ENCODE data around the gene GRIN2C.
A peak's percentile ranks its signal among the peaks of the same experiment; 100 is the strongest.

The GRIN2C gene

DNA sequence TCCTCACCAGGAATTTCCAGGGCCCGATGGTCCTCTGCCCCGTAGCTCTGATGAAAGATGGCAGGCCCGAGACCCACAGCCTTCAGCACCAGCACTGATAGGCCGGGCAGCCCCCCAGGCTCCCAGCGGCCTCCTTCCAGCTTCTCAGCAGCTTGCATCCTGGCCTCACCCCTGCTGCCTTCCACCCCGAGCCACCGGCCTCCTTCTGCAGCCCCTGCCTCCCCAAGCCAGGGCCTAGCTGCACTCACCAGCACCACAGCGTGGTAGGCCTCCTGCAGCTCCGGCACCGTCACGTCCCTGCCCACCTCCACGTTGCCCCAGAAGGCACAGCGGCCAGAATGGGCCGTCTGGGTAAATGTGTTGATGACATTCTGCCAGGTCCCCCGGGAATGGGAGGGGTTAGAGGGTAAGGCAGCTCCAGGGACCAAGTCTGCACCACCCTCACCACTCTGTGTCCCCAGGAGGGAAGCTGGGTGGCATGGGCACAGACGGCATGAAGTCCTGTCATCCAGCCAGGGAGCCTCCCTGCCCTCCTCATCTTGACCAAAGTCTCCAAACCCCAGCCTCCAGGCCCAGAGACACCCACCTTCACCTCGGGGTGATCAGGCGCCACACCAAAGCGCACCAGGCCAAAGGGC is 6.6 kb upstream of the GRIN2C start:
- no peak overlapping the region for H3K4me3 ChIP-seq (replicated peaks; ENCODE audit: low read depth, low read length)
- H3K36me3 ChIP-seq (ENCODE audit: control insufficient read depth, insufficient read depth, low read length): peaks cover 42% of the 10 kb centered on the region
- no peak for DNase-seq (ENCODE audit: extremely low read depth, insufficient read length)
- TF ChIP-seq, protein P1, sequence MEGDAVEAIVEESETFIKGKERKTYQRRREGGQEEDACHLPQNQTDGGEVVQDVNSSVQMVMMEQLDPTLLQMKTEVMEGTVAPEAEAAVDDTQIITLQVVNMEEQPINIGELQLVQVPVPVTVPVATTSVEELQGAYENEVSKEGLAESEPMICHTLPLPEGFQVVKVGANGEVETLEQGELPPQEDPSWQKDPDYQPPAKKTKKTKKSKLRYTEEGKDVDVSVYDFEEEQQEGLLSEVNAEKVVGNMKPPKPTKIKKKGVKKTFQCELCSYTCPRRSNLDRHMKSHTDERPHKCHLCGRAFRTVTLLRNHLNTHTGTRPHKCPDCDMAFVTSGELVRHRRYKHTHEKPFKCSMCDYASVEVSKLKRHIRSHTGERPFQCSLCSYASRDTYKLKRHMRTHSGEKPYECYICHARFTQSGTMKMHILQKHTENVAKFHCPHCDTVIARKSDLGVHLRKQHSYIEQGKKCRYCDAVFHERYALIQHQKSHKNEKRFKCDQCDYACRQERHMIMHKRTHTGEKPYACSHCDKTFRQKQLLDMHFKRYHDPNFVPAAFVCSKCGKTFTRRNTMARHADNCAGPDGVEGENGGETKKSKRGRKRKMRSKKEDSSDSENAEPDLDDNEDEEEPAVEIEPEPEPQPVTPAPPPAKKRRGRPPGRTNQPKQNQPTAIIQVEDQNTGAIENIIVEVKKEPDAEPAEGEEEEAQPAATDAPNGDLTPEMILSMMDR (IDR thresholded peaks at IDR 0.05; ENCODE audit: insufficient read depth, low read length, poor library complexity, severe bottlenecking): no peak
- H3K27me3 ChIP-seq (replicated peaks; ENCODE audit: control insufficient read depth, insufficient read depth, low read length): no peaks in the 10 kb centered on the region; the same call in 1 of the 2 replicates

DNA sequence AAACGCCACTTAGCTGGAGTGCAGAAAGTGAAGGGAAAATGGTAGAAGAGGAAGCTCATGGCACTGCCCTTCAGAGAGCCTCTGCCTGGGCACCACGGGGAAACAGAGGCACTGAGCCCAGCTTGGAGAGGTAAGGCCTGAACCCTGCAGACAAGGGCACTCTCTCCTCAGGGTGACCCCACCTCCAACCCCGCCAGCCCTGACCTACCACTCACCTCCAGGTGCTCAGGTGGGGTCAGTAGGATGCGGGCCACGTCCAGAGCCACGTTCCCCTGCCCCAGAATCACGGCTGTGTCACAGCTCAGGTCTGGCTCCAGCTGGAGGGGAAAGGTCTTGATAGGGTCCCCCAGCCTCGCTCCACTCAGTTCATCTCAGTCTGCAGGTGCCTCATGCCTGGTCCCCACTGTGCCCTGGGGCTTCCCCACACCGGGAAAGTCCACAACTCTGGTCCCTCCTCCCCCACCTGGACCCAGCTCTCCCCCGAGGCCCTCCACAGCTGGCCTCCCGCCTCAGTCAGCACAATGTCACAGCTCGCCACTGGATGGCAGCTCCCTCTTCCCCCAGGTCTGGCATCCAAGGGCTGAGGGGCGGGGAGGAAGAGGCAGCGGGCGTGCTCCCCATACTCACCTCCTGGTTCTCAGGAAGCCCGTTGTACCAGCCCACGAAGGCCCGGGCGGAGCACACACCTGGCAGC is 6.0 kb upstream of the GRIN2C start:
- Histone ChIP-seq H3K36me3 (ENCODE audit: control insufficient read depth, insufficient read depth, low read length) (peaks cover 40% of the 10 kb centered on the region), H3K27me3 (replicated peaks; ENCODE audit: control insufficient read depth, insufficient read depth, low read length) (no peaks in the 10 kb centered on the region; the same call in 1 of the 2 replicates), H3K4me3 (replicated peaks; ENCODE audit: low read depth, low read length) (no peak overlapping the region)
- peak; percentile 42 for DNase-seq (ENCODE audit: extremely low read depth, insufficient read length)
- TF ChIP-seq, protein P1 (IDR thresholded peaks at IDR 0.05; ENCODE audit: insufficient read depth, low read length, poor library complexity, severe bottlenecking): no peak

DNA sequence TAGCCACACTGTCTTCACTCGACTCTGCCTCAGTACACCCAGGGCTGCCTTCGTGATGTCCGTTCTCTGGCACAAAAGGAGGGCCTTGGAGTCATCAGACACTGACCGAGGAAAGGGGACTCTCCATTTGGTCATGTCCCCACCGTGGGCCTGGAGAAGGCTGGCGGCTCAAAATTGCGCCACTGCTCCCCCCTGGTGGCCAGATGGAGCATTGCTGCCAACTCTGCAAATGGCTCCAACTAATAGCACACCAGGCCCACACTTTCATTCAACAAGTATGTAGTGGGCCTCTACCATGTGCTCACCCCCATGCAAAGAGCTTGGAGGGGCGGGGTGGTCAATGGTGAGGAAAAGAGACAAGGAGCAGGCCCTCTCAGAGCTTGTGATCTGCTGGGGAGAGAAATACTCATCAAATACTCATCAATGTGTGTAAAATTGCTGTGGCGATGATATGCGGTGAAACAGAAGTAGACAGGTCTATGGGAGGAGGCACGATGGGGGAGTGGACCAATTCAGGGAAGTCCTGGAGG is 5.2 kb upstream of the GRIN2C start:
- H3K27me3 ChIP-seq (replicated peaks; ENCODE audit: control insufficient read depth, insufficient read depth, low read length): no peaks in the 10 kb centered on the region; the same call in 1 of the 2 replicates
- H3K36me3 ChIP-seq (ENCODE audit: control insufficient read depth, insufficient read depth, low read length): peaks cover 39% of the 10 kb centered on the region
- peak; percentile 54 for DNase-seq (ENCODE audit: extremely low read depth, insufficient read length)
- H3K4me3 ChIP-seq (replicated peaks; ENCODE audit: low read depth, low read length): no peak overlapping the region
- TF ChIP-seq, protein P1 (IDR thresholded peaks at IDR 0.05; ENCODE audit: insufficient read depth, low read length, poor library complexity, severe bottlenecking): peak; percentile 90

DNA sequence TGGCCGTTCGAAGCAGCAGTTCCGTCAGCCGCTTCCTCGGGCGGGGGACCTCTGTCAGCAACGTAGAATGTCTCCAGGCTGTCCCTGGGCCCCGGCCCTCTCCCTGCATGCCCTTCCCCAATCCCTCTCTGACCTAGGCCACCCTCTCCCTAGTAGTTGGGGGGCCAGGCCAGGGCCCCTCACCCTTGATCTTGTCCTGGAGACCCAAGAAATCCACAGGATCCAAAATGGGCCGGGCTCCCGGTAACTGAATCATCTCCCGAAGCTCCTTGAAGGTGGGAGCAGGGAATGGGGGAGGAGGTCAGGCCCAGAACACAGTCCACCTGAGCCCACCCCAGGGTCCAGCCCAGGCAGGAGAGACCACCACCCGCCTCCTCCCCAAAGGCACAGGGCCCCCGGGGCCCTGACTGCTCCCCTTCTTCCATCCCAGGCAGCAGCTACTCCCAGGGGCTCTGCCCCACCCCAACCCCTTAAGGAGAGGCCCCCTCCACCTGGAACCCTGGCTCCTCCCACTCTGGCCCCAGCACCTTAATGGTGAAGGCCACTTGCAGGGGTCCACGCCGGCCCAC is 4.7 kb upstream of the GRIN2C start:
- peaks cover 36% of the 10 kb centered on the region for H3K36me3 ChIP-seq (ENCODE audit: control insufficient read depth, insufficient read depth, low read length)
- H3K4me3 ChIP-seq (replicated peaks; ENCODE audit: low read depth, low read length): no peak overlapping the region
- no peaks in the 10 kb centered on the region; the same call in 1 of the 2 replicates for H3K27me3 ChIP-seq (replicated peaks; ENCODE audit: control insufficient read depth, insufficient read depth, low read length)
- TF ChIP-seq, protein P1 (IDR thresholded peaks at IDR 0.05; ENCODE audit: insufficient read depth, low read length, poor library complexity, severe bottlenecking): no peak
- DNase-seq (ENCODE audit: extremely low read depth, insufficient read length): no peak

DNA sequence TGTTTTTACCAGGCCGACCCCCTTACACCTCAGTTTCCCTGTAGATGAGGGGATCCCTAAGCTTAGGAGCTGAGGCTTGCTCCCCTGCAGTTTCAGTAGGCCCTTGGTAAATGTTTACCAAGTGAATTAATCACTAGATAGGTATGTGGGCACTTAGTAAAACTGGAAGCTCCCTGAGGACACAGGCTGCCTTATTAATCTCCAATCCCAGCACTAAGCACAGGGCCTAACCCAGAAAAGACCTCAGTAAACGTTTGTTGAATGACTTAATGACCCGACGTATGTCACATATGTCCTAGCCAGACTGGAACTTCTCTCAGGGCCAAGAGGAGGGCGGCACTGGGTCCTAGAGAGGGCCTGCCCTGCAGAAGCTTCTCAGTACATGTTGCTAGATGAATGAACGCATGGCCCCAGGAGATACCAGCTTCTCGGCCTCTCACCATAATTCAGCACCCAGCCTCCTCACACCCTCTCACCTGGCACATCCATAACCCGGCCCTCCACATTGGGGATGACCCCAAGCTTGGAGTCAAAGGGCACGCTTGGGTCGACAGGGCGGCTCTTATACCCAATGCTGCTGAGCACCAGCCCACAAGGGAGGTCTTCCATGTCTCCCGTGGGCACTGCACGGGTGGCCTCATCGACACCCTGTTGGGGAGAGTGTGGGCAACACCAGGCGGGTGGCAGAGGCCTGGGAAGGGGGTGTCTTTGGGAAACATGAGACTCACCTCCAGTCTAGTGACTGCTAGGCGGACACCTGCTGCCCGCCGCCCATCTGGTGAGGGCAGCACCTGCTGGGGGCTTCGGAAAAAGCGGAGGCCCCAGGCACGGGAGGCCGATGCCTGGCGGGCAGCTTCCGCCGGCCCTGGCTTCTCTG is 4.0 kb upstream of the GRIN2C start:
- TF ChIP-seq, protein P1 (IDR thresholded peaks at IDR 0.05; ENCODE audit: insufficient read depth, low read length, poor library complexity, severe bottlenecking): no peak
- no peak for DNase-seq (ENCODE audit: extremely low read depth, insufficient read length)
- no peak overlapping the region for H3K4me3 ChIP-seq (replicated peaks; ENCODE audit: low read depth, low read length)
- peaks cover 34% of the 10 kb centered on the region for H3K36me3 ChIP-seq (ENCODE audit: control insufficient read depth, insufficient read depth, low read length)
- H3K27me3 ChIP-seq (replicated peaks; ENCODE audit: control insufficient read depth, insufficient read depth, low read length): no peaks in the 10 kb centered on the region; the same call in 1 of the 2 replicates
